OCI-LY3 (cell line): ENCODE measurements around the gene UBE2A.
A peak's percentile ranks its signal among the peaks of the same experiment; 100 is the strongest.

Source experiments
- H2AFZ ChIP-seq: fragments of 200-600, 300-600 bp; shearing (Covaris generic); 2 replicates; pipeline ENCODE4 v1.6.0; 2014; ENCODE audit warnings: antibody characterized with exemption, low read depth, low read length
- H3K27ac ChIP-seq: fragments of 200-600, 300-600 bp; sonication (generic); 2 replicates; pipeline ENCODE4 v1.5.1; 2014; ENCODE audit warnings: mild to moderate bottlenecking, low read length, moderate library complexity, mixed read lengths
- H3K27me3 ChIP-seq: fragments of 200-600, 300-600 bp; sonication (generic); 2 replicates; pipeline ENCODE4 v1.6.1; 2014; ENCODE audit warnings: low read depth, low read length, mixed read lengths
- H3K36me3 ChIP-seq: fragments of 200-600, 300-600 bp; sonication (generic); replicated peaks from 2 replicates; pipeline ENCODE3; 2014; ENCODE audit warnings: low read depth, low read length, mixed read lengths
- H3K4me1 ChIP-seq: fragments of 300-600, 200-600 bp; sonication (generic); 2 replicates; pipeline ENCODE4 v1.6.1; 2014; ENCODE audit warnings: low read length, mixed read lengths
- H3K4me2 ChIP-seq: fragments of 200-600, 300-600 bp; sonication (generic); 2 replicates; pipeline ENCODE4 v1.6.1; 2014; ENCODE audit warnings: low read length, mixed read lengths
- H3K4me3 ChIP-seq: fragments of 300-600, 200-600 bp; sonication (generic); 2 replicates; pipeline ENCODE4 v1.5.1; 2014; ENCODE audit warnings: antibody characterized with exemption, mild to moderate bottlenecking, low read length, moderate library complexity
- H3K79me2 ChIP-seq: fragments of 300-600, 200-600 bp; shearing (Covaris generic); 2 replicates; pipeline ENCODE4 v1.6.1; 2014; ENCODE audit warnings: mild to moderate bottlenecking, low read length, mixed read lengths
- H3K9ac ChIP-seq: fragments of 300-600, 200-600 bp; shearing (Covaris generic); 2 replicates; pipeline ENCODE4 v1.6.0; 2014; ENCODE audit warnings: mild to moderate bottlenecking, low read length, moderate library complexity
- H3K9me3 ChIP-seq: fragments of 200-600, 300-600 bp; shearing (Covaris generic); 2 replicates; pipeline ENCODE4 v1.6.1; 2014; ENCODE audit warnings: low read length, mixed read lengths; ENCODE audit not compliant: insufficient read depth
- H4K20me1 ChIP-seq: fragments of 200-600, 300-600 bp; sonication (generic); 2 replicates; pipeline ENCODE4 v1.6.1; 2016; ENCODE audit warnings: low read length, mixed read lengths; ENCODE audit not compliant: insufficient read depth
- EZH2phosphoT487 ChIP-seq: fragments of 200-600 bp; shearing (Covaris generic); IDR thresholded peaks from 2 replicates; pipeline ENCODE4 v1.6.1; 2018; ENCODE audit warnings: antibody characterized with exemption, mixed run types, low read depth
- TF ChIP-seq, protein P1 (sequence below): fragments of 200-600, 300-600 bp; sonication (generic); IDR thresholded peaks from 2 replicates; pipeline ENCODE4 v1.5.1; 2014; ENCODE audit warnings: antibody characterized with exemption, low read length, low read depth

UBE2A gene

GRCh38 chrX:119583431-119584059 lies 9.2 kb downstream of the UBE2A start:
- Histone ChIP-seq H3K4me3 (no peak overlapping the region), H3K79me2 (peaks cover 15% of the 10 kb centered on the region), H3K36me3 (peaks cover 14% of the 10 kb centered on the region), H3K27me3 (no peaks in the 10 kb centered on the region), H3K4me1 (peaks cover 27% of the 10 kb centered on the region), H2AFZ (no peak overlapping the region), H3K27ac (no peak overlapping the region), H3K9ac (no peak overlapping the region), H3K4me2 (no peak overlapping the region), H3K9me3 (no peaks in the 10 kb centered on the region), H4K20me1 (peaks cover 7% of the 10 kb centered on the region; the same call in 1 of the 2 replicates)
- no peak for TF ChIP-seq EZH2phosphoT487

GRCh38 chrX:119589810-119590209 lies 15.4 kb downstream of the UBE2A start:
- Histone ChIP-seq H3K36me3 (peaks cover 39% of the 10 kb centered on the region), H3K27ac (no peak overlapping the region)

GRCh38 chrX:119602701-119603255 lies 28.4 kb downstream of the UBE2A start:
- Histone ChIP-seq H3K4me3 (no peak overlapping the region), H3K9ac (no peak overlapping the region), H3K27me3 (no peaks in the 10 kb centered on the region), H3K4me1 (peaks cover 33% of the 10 kb centered on the region), H4K20me1 (peaks cover 34% of the 10 kb centered on the region), H3K4me2 (peak overlapping the region; percentile 51), H2AFZ (no peak overlapping the region), H3K27ac (0 out of 2 replicates have a peak overlapping the region, but pooled peaks have one; percentile 19), H3K79me2 (peaks cover 81% of the 10 kb centered on the region), H3K36me3 (peaks cover 11% of the 10 kb centered on the region), H3K9me3 (no peaks in the 10 kb centered on the region)
- TF ChIP-seq, protein P1, sequence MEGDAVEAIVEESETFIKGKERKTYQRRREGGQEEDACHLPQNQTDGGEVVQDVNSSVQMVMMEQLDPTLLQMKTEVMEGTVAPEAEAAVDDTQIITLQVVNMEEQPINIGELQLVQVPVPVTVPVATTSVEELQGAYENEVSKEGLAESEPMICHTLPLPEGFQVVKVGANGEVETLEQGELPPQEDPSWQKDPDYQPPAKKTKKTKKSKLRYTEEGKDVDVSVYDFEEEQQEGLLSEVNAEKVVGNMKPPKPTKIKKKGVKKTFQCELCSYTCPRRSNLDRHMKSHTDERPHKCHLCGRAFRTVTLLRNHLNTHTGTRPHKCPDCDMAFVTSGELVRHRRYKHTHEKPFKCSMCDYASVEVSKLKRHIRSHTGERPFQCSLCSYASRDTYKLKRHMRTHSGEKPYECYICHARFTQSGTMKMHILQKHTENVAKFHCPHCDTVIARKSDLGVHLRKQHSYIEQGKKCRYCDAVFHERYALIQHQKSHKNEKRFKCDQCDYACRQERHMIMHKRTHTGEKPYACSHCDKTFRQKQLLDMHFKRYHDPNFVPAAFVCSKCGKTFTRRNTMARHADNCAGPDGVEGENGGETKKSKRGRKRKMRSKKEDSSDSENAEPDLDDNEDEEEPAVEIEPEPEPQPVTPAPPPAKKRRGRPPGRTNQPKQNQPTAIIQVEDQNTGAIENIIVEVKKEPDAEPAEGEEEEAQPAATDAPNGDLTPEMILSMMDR, result no peak
- no peak for TF ChIP-seq EZH2phosphoT487

More at GRCh38 chrX:119589810-119590209, 15.4 kb downstream of the UBE2A start:
- no peak overlapping the region for H3K4me3 ChIP-seq
- no peaks in the 10 kb centered on the region for H3K27me3 ChIP-seq
- no peaks in the 10 kb centered on the region for H3K9me3 ChIP-seq
- H4K20me1 ChIP-seq, result no peaks in the 10 kb centered on the region
- H2AFZ ChIP-seq, result no peak overlapping the region
- H3K9ac ChIP-seq, result no peak overlapping the region
- no peak overlapping the region for H3K4me2 ChIP-seq
- no peak for TF ChIP-seq EZH2phosphoT487
- TF ChIP-seq, protein P1, result no peak
- H3K79me2 ChIP-seq, result peaks cover 29% of the 10 kb centered on the region
- H3K4me1 ChIP-seq, result no peaks in the 10 kb centered on the region

GRCh38 chrX:119604766-119605463 lies 30.6 kb downstream of the UBE2A start:
- TF ChIP-seq, protein P1, result no peak
- no peak for TF ChIP-seq EZH2phosphoT487
- peaks cover 11% of the 10 kb centered on the region for H3K36me3 ChIP-seq
- H3K4me1 ChIP-seq, result peaks cover 36% of the 10 kb centered on the region
- H3K4me2 ChIP-seq, result peak overlapping the region; percentile 93
- H3K4me3 ChIP-seq, result peak overlapping the region; percentile 99
- H3K9me3 ChIP-seq, result no peaks in the 10 kb centered on the region
- peaks cover 64% of the 10 kb centered on the region for H3K79me2 ChIP-seq
- peak overlapping the region; percentile 77 for H3K27ac ChIP-seq
- peaks cover 34% of the 10 kb centered on the region for H4K20me1 ChIP-seq
- H3K9ac ChIP-seq, result peak overlapping the region; percentile 100
- 0 out of 2 replicates have a peak, but pooled peaks cover 9% of the 10 kb centered on the region for H3K27me3 ChIP-seq
- no peak overlapping the region for H2AFZ ChIP-seq
